ENCODE results near the gene FKBP8. TPM values are rescaled to one million over a fixed set of nuclear protein-coding genes. Genes with fewer than 3 reads are reported as not detected.

FKBP8 gene
- total RNA-seq, 1 donor from 2014 or later: 191 TPM

DNA sequence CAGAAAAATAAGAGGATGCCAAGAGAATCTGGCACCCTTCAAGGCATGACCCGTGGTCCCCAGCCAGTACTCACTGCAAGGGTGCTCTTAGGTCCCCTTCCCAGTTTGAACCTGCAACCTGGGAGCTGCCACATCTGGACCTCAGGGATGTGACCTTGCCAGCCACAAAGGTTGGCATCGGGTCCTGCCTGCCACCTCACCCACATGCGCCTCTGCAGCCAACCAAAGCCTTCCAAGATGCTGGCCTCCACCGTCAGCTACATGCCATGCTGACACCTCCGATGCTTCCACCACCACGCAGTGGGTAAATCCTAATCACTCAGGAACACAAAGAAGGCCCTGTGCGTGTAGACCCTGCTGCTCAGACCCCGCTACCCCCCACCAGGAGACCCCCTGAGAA, 56.6 kb downstream of the FKBP8 start:
- no peaks in the 10 kb centered on the region for H3K36me3 Mint-ChIP-seq

DNA sequence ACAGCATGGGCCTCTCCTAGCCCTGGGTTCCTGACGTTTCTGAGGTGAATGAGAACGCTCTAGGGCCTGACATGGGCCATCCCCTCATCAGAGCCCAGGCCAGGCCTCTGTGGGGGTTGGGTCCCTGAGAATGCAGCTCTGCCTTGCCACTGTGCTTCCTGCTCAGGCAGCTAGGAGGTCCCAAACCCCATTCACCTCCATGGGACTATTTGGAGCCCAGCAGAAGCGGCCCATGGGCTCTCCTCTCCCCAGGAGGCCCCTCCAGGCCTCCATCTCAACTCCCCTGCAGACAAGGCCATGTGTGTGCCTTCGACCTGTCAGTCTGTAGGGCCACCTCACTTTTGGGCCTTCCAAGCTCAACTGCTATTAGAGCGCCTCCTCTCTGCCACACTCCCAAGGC, 58.4 kb downstream of the FKBP8 start:
- TF ChIP-seq, protein P1, sequence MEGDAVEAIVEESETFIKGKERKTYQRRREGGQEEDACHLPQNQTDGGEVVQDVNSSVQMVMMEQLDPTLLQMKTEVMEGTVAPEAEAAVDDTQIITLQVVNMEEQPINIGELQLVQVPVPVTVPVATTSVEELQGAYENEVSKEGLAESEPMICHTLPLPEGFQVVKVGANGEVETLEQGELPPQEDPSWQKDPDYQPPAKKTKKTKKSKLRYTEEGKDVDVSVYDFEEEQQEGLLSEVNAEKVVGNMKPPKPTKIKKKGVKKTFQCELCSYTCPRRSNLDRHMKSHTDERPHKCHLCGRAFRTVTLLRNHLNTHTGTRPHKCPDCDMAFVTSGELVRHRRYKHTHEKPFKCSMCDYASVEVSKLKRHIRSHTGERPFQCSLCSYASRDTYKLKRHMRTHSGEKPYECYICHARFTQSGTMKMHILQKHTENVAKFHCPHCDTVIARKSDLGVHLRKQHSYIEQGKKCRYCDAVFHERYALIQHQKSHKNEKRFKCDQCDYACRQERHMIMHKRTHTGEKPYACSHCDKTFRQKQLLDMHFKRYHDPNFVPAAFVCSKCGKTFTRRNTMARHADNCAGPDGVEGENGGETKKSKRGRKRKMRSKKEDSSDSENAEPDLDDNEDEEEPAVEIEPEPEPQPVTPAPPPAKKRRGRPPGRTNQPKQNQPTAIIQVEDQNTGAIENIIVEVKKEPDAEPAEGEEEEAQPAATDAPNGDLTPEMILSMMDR (conservative IDR thresholded peaks at IDR 0.05): no peak
- Mint-ChIP-seq H3K27me3 (no peaks in the 10 kb centered on the region), H3K27ac (no peak overlapping the region), H3K9me3 (no peaks in the 10 kb centered on the region), H3K4me1 (ENCODE audit: unreplicated experiment) (peaks cover 36% of the 10 kb centered on the region), H3K36me3 (no peaks in the 10 kb centered on the region), H3K4me3 (no peak overlapping the region)
- DNase-seq (ENCODE audit: extremely low spot score, unreplicated experiment): no peak

More for the DNA sequence above, 56.6 kb downstream of the FKBP8 start:
- Mint-ChIP-seq H3K27me3 (no peaks in the 10 kb centered on the region), H3K4me3 (no peak overlapping the region), H3K9me3 (no peaks in the 10 kb centered on the region), H3K4me1 (ENCODE audit: unreplicated experiment) (peaks cover 38% of the 10 kb centered on the region), H3K27ac (no peak overlapping the region)
- TF ChIP-seq, protein P1 (conservative IDR thresholded peaks at IDR 0.05): no peak
- no peak for DNase-seq (ENCODE audit: extremely low spot score, unreplicated experiment)

DNA sequence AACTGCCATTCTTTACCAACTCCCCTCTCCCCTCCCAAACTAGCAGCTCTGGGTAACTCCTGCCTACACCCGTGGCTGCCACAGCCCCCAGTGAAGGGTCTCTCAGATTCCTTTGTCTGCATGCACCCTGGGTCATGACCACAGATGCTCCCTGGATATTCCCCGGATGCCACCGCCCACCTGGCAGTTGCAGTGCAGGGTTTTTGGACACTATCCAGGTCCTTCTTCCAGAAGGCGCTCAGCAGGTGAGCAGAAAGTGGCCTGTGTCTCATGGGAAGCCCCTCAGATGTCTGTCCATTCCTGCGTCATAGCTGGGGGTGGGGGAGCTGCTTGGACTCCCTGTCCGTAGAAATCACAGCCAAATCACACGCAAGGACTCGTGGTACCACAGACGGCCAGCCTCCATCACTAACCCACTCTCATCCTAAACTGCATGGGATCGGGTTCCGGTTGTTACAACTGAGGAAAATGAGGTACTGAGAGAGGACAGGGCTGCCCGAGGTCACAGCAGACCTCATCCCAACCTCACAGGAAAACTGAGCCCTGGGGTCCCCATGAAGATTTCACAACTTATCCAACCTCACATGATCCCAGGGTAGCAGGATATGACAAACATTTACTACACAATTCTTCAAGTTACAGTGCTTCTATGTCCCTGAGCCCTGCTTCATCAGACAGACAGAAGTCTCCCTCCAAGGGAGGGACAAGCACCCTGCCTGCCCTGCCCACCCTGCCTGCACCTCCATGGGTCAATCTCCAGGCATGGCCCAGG, 60.1 kb downstream of the FKBP8 start:
- no peak for DNase-seq (ENCODE audit: extremely low spot score, unreplicated experiment)
- H3K36me3 Mint-ChIP-seq: no peaks in the 10 kb centered on the region
- H3K4me1 Mint-ChIP-seq (ENCODE audit: unreplicated experiment): peaks cover 36% of the 10 kb centered on the region
- no peaks in the 10 kb centered on the region for H3K9me3 Mint-ChIP-seq
- H3K27me3 Mint-ChIP-seq: no peaks in the 10 kb centered on the region
- no peak overlapping the region for H3K27ac Mint-ChIP-seq
- H3K4me3 Mint-ChIP-seq: no peak overlapping the region
- TF ChIP-seq, protein P1 (conservative IDR thresholded peaks at IDR 0.05): no peak

Other genes with a start within 250 kb of the FKBP8 start
- 196 and 223 TPM in 2 replicates for gene LSM4, start 220.5 kb downstream of the FKBP8 start, total RNA-seq (ENCODE audit: low replicate concordance)
- 28.8 and 46.7 TPM in 2 replicates for gene PGPEP1, start 203.0 kb downstream of the FKBP8 start, total RNA-seq (ENCODE audit: low replicate concordance)
- gene GDF15, start 157.4 kb downstream of the FKBP8 start, total RNA-seq (ENCODE audit: low replicate concordance): 102 and 106 TPM in 2 replicates
- 0.19 TPM in 1 of 2 replicates, not detected in the other for gene LRRC25, start 146.0 kb downstream of the FKBP8 start, total RNA-seq (ENCODE audit: low replicate concordance)
- 76.7 and 99.0 TPM in 2 replicates for gene SSBP4, start 124.2 kb downstream of the FKBP8 start, total RNA-seq (ENCODE audit: low replicate concordance)
- gene ISYNA1, start 105.4 kb downstream of the FKBP8 start, total RNA-seq (ENCODE audit: low replicate concordance): 278 and 303 TPM in 2 replicates
- 13.6 and 16.7 TPM in 2 replicates for gene ELL, start 21.5 kb downstream of the FKBP8 start, total RNA-seq (ENCODE audit: low replicate concordance)
- 72.9 and 73.9 TPM in 2 replicates for gene KXD1, start 14.3 kb upstream of the FKBP8 start, total RNA-seq (ENCODE audit: low replicate concordance)
- gene UBA52, start 28.3 kb upstream of the FKBP8 start, total RNA-seq (ENCODE audit: low replicate concordance): 1,126 and 1,202 TPM in 2 replicates
- 54.0 and 63.5 TPM in 2 replicates for gene REX1BD, start 45.2 kb upstream of the FKBP8 start, total RNA-seq (ENCODE audit: low replicate concordance)
- gene CRLF1, start 63.2 kb upstream of the FKBP8 start, total RNA-seq (ENCODE audit: low replicate concordance): 2.8 and 7.8 TPM in 2 replicates
- 4.6 and 9.4 TPM in 2 replicates for gene TMEM59L, start 69.3 kb upstream of the FKBP8 start, total RNA-seq (ENCODE audit: low replicate concordance)
- 11.0 and 11.1 TPM in 2 replicates for gene KLHL26, start 93.5 kb upstream of the FKBP8 start, total RNA-seq (ENCODE audit: low replicate concordance)
- gene CRTC1, start 140.1 kb upstream of the FKBP8 start, total RNA-seq (ENCODE audit: low replicate concordance): 14.2 and 20.2 TPM in 2 replicates
- gene COMP, start 247.7 kb upstream of the FKBP8 start, total RNA-seq (ENCODE audit: low replicate concordance): 0.12 and 0.43 TPM in 2 replicates

Data from type B pancreatic cell (in vitro differentiated cells).